Frontal cortex (tissue), 4 donors: ENCODE data around the gene ATMIN. TPM values are rescaled to one million over a fixed set of nuclear protein-coding genes. Genes with fewer than 3 reads are reported as not detected.

Experiments used
- DNase-seq, 2 donors: peaks; one replicate each; pipeline ENCODE4 v3.0.0; 2012; ENCODE audit warnings: low spot score in 2 of 2
- FAIRE-seq: peaks from 2 replicates; lab custom pipeline; 2012; peaks lifted over from hg19 to GRCh38; lab: Jason Lieb, UNC
- total RNA-seq: library from RNA; depleted of rRNA; stranded (reverse); fragments of >200 nt; gene quantifications from one replicate; pipeline ENCODE4 v1.2.3, GENCODE V29; 2014
- donor health status: control.
- donor health status: control.
- donor health status: control.

The ATMIN gene
- total RNA-seq, 1 donor from 2014 or later, result 86.0 TPM

GRCh38 chr16:81061871-81062608, 26.4 kb downstream of the ATMIN start:
- DNase-seq, result no peak
- no peak for FAIRE-seq

DNA sequence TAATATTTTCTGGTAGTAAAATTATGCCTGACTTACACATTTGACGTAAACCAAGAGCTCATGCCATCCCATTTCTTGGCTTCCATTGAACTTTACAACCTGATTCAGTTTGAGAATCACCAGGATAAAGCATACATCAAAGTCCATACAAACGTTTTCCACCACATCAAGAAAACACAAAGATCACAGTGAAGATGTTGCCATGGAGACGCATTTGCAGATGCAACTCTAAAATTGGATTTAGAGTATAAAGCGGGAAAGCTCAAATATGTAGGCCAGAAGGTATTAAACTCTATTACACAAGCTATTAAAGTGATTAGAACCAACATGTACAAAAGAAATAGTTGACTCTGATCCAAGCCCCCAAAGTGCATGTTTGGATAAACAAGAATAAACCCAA, 31.0 kb downstream of the ATMIN start:
- FAIRE-seq (no peak), DNase-seq (no peak)

- FAIRE-seq (no peak), DNase-seq (no peak)
Measured at GRCh38 chr16:81067166-81067565, 31.5 kb downstream of the ATMIN start.

- no peak for FAIRE-seq
- DNase-seq, result no peak
Measured at GRCh38 chr16:81069063-81069462, 33.4 kb downstream of the ATMIN start.

DNA sequence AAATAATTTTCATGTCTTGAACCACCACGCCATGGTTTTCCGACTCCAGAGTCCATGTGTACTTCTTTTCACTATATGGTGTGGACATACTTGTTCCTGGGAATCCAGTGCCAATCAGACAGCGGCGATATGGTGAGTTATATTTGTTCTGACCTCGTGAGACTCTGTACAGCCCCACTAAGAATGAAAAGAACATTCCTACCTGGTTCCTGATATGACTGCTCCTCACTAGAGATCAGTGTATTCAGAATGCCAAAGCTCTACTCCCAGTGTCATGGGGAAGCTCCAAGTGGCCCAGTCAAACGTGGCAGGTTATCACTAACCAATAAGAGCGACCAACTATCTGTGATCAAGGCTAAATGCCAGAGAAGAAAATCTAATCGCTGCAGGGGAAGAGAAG, 35.3 kb downstream of the ATMIN start:
- no peak for FAIRE-seq

DNA sequence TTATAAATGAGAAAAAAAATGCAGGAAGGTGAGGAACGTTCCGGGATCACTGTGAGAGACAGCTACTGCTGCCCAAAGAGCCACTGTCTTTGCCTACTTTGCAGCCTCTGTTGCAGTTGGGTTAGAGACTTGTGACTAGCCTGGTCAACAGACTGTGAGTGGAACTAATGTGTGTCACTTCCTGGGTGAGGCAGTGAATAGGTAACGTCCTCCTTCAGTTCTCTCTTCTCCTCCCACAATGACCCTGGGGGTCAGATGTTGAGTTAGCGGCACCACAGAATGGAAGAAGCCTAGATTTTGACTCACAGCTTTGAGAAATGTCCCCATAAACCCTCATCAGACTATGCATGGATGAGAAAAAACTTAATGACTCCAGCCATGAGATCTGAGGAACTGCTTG, 36.2 kb downstream of the ATMIN start:
- FAIRE-seq (no peak), DNase-seq (no peak)

More for the DNA sequence above, 35.3 kb downstream of the ATMIN start:
- no peak for DNase-seq

DNA sequence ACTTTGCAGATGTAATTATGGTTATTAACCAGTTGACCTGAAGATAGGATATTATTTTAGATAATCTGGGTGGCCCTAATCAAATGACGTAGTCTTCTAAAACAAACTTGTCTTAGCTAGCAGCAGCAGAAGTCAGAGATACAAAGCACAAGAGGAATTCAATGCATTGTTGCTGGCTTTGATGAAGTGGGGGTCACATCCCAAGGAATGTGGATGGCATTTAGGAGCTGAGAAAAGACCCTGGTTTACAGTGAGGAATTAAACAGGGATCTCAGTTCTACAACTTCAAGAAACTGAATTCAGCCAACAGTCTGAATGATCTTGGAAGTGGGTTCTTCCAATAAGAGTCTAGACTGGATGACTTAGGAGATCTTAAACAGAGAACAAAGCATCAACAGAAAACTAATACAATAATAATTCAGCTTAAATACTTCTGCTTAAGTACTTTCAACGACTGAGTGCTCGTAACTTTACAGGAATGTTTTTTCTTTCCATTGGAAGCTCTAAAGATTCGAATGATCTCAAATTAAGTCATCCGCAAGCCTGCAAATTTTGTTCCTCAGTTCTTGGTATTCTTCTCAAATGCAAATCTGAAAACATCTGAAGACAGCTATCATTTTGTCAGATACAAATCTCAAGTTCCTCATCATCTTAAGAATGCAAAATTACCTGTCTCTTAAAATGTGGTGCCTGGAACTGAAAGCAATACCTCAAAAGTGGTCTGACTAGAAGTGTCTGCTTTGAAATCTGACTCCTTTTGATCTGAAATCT, 38.1 kb downstream of the ATMIN start:
- FAIRE-seq (no peak), DNase-seq (no peak)

GRCh38 chr16:81076566-81077075, 41.0 kb downstream of the ATMIN start:
- no peak for FAIRE-seq

DNA sequence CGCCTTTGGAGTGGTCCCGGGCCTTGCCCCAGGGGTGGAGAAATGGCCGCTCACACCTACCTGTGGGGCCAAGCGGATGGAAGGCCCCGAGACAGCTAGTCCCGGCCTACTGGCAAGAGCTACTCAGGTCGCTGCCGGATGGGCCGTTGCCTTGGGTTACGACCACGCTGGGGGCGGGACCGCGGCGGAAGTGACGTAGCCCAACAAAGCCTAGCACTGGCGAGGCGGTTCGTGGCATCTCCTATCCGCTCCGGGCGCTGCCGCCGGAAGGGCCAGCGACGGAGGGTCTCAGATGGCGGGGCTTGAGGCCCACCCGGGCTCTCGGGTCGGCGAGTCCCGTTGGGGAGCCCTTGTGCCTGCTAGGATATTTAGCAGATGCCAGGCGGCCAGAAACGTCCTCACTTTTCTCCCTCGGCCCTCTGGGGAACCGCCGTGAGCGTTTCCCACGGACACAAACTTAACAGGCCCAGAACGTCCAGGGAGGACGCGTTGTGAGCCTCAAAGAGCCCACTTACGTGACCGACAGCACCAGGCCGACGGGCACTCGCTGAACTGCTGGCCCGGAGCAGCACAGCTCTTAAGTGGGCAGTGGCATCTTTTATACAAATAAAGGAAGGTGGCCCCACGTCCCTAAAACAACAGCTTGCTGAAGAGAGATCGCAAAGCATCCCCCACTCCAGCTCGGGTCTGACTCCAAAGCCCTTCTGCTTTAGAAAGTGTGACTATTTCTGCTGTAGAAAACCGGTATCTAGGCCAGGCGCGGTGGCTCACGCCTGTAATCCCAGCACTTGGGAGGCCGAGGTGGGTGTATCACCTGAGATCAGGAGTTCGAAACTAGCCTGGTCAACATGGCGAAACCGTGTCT, 41.7 kb downstream of the ATMIN start, which contains the start of gene C16orf46:
TSS of gene C16orf46 (minus strand) at position 163 of the 865 bp plus-strand sequence. CDS start 13,283 bp downstream, outside the sequence.
- no peak for FAIRE-seq
- peak; percentile 87 to 94 for DNase-seq

More at GRCh38 chr16:81076566-81077075, 41.0 kb downstream of the ATMIN start:
- peak; percentile 76 to 79 for DNase-seq

- DNase-seq (no peak), FAIRE-seq (no peak)
Measured at GRCh38 chr16:81080233-81080632, 44.6 kb downstream of the ATMIN start.

- DNase-seq (no peak), FAIRE-seq (no peak)
Measured at GRCh38 chr16:81081014-81081413, 45.4 kb downstream of the ATMIN start.

DNA sequence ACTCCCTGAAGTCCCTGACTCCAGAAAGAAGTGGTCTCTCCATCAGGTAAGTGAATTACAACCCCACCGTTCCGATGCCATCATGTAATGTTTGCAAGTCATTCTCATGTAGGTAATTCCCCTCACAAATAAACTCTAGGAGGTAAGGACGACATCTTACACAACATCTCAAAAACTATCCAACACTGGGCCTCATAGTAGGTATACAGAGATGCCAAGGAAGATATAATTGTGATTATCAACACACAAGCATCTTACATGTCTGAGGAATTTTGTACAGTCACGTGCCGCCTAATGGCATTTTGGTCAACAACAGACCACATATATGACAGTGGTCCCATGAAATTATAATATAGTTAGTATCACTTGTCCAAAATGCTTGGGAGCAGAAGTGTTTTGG, 53.2 kb downstream of the ATMIN start:
- DNase-seq, result no peak
- FAIRE-seq, result no peak

GRCh38 chr16:81094771-81095251, 59.2 kb downstream of the ATMIN start:
- DNase-seq, result no peak
- no peak for FAIRE-seq

DNA sequence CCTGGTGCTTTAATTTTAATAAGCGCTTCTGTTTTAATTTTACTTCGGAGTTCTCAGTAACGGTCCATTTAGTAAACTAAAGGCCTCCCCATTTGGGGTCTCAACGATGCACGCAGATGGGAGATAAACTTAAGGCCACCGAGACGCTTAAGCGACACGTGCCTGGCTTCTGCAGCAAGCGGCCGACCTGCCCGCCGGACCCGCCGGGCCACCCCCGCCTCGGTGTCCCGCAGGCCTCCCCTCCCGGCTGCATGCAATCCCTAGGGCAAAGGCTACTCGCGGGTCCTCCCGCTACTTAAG, 60.0 kb downstream of the ATMIN start:
- FAIRE-seq (no peak), DNase-seq (no peak)

GRCh38 chr16:81095953-81096714, 60.5 kb downstream of the ATMIN start, which contains the start of gene GCSH:
TSS of gene GCSH (minus strand) at chr16:81096395. CDS start at chr16:81096278, 117 bp downstream.
- DNase-seq (peak; percentile 91 to 95), FAIRE-seq (peak; percentile 84)

- no peak for DNase-seq
- FAIRE-seq, result no peak
Measured at GRCh38 chr16:81096715-81097208, 61.1 kb downstream of the ATMIN start.
